RPMI7951 (cell line): ENCODE measurements around the gene ALOXE3. TPM values are rescaled to one million over a fixed set of nuclear protein-coding genes. Genes with fewer than 3 reads are reported as not detected.

Experiments
- DNase-seq: peaks from one replicate; pipeline ENCODE4 v3.0.0-alpha.2; 2012; ENCODE audit warnings: low read depth
- total RNA-seq: library from RNA; depleted of rRNA; stranded (reverse); fragments of >200 nt; shearing (Covaris generic); gene quantifications from 2 replicates; pipeline ENCODE4 v1.2.3, GENCODE V29; 2014

ALOXE3 gene
- total RNA-seq, 1 experiment from 2014 or later, result 0.12 TPM

DNA sequence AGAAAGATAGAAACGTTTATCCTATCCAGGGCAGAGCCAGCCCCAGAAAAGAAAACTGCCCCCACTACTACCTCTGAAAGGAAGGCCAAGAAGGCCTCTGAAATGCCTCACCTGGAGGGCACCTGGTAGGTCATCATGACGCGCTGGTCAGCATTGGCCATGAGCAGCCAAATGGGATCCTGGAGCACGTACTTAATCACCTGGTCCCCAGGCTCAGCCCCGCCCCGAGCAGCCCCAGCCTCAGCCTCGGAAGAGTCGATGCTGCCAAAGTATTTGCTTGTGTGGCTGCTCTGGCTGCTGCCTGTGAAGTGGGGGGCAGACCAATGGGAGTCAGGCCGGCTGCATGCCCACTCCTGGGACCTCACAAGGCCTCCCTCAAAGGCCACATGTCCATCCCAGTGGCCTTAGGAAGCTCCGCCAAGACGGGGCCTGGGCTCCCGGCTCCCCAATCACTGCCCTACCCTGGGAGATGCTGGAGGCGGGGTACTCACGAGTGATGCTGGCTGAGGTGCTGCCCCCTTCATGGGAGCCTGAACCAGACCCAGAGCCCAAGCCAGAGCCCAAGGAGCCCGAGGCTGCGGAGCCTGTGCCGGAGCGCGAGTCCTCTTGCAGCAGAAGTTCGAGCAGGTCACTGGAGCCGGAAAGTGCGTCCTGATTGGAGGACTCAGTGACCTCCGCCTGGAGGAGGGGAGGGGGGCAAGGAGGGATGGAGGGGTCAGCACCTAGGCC, 24.0 kb upstream of the ALOXE3 start:
- DNase-seq, result no peak

DNA sequence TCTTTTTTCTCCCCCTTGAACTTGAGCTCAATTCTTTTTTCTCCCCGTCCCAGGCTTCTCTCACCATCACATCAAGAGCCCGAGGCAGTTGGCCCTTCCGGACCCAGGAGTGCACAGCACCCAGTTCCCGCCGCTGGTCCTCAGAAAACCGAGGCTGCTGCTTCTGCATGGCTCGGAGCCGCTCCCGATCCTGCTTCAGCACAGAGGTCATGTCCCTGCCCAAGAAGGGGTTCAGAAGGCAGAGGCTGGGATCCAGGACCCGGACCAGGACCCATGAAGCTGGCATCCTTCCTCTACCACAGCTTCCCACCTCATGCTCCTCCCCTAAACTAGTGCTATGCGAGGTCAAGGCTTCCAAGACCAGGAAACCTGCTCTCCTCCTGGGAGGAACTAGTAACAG, 23.4 kb upstream of the ALOXE3 start:
- DNase-seq, result no peak

DNA sequence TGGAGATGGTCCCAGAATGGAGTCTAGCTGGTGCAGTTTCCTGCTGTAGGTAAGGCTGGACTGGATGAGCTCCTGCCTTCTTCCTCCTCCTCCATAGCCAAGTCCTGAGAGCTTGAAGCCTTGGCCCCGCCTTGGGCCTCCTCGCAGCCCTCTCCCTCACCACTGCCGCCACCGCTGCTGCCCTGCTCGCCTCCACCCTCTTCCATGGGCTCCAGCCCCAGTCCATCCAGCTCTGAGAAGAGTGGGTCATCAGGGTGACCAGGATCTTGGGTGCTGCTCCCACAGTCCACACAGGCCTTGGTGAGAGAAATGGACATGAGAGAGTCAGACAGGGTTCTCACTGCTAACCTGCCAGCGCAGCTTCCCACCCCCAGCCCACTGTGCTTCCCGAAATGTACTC, 22.7 kb upstream of the ALOXE3 start:
- DNase-seq, result no peak

DNA sequence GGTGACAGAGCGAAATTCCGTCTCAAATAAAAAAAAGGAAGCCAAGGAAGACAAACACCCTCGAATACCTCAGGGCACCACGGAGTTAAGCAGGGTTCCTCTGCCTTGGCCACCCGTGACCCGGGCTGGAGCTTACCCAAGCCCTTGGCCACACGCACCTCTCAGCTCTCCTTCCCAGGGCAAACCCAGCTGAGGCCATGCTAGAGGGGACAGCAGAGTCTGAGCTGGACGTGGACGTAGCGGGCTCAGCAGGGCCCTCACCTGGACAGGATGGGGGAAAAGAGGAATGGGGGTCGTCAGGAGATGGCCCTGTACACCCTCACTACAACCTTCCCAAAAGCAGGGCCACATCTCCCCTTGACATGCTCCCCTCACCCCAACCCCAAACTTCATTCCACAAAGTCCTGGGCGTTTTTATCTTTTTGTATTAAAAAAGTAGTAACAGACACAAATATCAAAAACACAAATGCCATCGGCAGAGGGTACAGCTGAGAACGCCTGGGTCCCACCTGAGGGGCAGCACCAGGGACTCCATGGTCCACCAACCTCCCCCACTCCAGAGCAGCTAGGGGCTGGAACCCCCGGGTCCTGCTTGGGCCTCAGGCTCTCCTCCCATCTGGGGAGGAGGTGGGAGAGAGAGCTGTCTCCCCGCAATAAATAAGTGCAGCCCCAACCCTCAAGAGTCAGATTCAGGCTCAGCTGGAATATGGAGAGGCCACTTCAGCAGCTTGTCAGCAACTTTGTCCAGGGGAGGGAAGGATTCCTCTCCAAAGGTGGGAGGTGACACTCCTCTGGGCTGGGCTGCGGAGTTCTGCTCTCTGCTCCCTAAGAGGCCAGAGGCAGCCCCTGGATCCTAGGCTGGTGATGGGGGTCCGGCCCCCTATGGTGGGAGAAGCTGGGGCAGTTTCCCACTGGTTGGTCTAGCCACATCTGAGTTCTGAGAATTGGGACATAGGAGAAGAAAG, 22.0 kb upstream of the ALOXE3 start:
- DNase-seq, result no peak

GRCh38 chr17:8138672-8139371, 20.5 kb upstream of the ALOXE3 start:
- DNase-seq, result peak; percentile 95

DNA sequence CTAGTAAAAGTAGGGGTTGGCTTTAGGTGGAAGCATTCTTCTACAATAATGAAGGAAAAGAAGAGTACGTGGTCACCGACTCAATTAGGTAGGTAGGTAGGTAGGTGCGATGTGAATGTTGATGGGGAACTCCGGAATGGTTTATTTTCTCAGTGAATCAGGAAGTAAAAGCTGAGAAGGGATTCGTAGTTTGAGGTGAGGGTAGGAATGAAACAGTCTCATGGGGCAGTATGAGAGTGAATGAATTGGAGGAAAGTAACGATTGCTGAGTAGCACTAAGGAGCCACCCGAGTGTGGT, 20.0 kb upstream of the ALOXE3 start:
- no peak for DNase-seq

DNA sequence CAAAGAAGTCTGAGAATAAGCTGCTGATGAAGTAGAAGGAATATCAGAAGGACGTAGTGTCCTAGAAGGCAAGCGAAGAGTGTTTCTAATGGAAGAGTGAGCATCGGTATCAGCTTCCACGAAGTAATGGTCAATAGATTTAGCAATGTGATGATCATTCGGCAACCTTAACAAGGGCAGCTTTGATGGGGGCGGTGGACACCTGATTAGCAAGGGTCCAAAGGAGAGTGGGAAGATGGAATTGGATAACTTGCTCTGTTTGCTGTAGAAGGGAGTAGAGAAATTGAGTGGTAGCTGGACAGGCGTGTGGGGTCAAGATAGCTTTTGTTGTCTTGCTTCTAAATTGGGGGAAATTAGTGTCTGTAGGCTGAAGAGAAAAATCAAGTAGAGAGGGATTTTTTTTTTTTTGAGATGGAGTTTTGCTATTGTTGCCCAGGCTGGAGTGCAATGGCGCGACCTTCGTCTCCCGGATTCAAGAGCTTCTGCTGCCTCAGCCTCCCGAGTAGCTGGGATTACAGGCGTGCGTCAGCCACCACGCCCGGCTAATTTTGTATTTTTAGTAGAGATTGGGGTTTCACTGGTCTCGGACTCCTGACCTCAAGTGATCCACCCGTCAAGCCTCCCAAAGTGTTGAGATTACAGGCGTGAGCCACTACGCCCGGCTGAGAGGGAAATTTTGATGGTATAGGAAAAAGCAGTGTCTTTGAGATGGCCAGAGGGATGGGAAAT, 19.5 kb upstream of the ALOXE3 start:
- DNase-seq, result no peak

DNA sequence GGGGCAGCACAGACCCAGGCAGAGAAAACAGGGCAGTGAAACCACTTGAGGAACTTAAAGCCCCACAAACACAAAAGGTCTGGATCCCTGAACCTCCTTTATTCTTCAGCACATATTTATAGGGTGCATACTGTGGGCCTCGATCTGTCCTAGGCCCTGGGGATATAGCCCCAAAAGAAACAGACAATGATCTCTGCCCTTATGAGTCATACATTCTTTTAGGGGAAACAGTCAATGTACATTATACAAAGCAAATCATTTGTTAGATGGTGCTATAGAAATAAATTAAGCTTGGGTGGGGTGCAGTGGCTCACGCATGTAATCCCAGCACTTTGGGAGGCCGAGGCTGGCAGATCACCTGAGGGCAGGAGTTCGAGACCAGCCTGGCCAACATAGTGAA, 15.6 kb upstream of the ALOXE3 start:
- DNase-seq, result no peak

GRCh38 chr17:8133399-8133798, 15.1 kb upstream of the ALOXE3 start:
- no peak for DNase-seq

DNA sequence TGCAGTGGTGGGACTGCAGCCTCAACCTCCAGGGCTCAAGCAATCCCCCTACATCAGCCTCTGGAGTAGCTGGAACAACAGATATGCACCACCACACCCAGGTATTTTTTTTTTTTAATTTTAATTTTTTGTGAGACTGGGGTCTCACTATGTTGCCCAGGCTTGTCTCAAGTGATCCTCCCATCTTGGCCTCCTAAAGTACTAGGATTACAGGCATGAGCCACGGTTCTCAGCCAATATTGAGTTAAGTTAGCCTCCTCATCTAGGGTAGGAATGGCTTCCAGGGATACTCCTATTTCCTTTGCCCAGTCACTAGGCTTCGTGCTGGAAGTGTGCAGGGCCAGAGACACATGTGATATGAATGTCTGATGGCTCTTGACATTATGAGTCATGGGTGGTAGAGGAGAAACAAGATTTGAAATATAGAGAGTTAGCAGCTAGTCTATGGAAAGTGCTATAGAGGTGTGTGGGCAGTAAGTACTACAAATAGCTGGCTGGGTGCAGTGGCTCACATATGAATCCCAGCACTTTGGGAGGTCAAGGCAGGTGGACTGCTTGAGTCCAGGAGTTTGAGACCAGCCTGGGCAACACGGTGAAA, 13.6 kb upstream of the ALOXE3 start:
- DNase-seq, result no peak

DNA sequence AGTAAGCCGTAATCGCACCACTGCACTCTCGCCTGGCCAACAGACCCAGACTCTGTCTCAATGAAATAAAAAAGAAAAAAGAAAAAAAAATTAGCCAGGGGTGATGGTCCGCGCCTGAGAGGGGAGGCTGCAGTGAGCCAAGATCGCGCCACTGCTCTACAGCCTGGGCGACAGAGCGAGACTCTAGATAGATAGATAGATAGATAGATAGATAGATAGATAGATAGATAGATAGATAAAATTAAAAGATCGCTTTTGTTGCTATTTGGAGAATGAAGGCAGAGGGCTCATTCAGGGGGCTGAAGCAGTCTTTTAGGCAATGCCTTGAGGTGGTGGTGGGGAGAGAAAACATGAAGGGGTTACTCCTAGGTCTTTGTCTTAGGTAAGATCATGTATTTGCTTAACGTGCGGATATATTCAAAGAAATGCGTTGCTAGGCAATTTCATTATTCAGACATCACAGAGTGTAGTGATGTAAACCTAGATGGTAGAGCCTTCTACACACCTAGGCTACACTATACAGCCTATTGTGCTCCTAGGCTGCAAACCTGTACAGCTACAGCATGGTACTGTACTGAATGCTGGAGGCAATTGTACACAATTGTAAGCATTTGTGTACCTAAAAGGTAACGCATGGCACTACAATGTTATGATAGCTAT, 9.9 kb upstream of the ALOXE3 start:
- no peak for DNase-seq

DNA sequence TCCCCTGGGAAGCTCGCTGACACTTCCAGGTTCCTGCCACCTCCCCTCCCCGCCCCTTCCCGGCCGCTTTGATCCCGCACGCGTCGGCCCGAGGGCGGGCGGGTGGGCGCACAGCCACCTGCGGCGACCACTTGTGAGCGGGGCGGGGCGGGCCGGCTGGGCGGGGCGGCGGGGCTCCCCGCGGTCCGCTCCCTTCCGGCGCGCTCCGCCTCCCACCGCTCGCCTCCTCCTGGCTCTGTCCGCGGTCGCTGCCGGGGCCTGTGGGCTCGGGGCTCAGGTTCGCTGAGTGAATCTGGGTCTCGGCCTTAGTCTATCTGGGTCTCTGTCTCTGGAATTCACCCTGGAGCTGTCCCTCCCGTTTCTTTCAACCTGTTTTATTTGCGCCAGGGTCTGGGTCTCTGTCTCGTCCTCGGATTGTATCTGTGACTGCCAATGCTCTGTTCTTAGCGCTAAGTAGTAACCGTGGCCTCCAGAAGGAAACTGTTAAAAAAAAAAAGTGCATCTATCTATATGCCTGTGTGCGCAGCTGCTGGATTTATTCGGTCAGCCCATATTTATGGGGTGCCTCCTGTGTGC, 8.3 kb upstream of the ALOXE3 start:
- peak; percentile 63 for DNase-seq

- DNase-seq, result peak; percentile 28
Observed at GRCh38 chr17:8125947-8126490, 7.7 kb upstream of the ALOXE3 start.

DNA sequence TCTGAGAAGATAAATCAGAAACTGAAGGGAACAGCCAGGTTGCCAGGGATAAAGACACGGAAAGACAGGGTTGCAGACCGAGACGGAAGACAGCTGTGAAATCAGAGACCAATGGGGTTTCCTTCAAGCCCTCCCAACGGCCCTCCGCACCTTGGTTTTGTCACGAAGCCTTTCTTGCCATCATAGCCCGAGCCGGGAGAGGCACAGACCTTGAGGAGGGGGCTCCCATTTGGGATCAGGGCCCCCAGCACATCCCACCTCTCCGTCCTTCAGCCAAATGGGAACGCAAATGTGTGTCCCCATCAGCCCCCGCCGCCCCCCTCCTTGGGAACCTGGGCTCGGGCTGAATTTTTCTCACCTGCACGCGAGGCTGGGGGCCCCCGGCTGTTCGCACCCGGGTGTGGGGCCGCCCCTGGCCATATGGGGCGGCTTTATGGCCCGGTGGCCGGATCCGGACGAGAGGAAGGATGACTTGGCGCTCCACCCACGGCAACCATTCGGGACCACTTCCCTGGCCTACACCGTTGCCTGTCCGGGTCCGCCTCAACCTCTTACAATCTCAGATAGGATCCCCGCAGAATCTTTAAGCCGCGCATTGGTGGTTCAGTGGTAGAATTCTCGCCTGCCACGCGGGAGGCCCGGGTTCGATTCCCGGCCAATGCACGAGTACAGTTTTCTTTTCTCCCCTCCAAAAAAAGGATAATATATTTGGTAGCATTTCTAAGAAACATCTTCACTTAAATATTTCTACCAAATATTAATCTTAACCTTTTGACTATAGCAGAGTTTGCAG, 7.0 kb upstream of the ALOXE3 start:
- DNase-seq, result peak; percentile 63

GRCh38 chr17:8124350-8125153, 6.2 kb upstream of the ALOXE3 start:
- DNase-seq, result peak; percentile 28

DNA sequence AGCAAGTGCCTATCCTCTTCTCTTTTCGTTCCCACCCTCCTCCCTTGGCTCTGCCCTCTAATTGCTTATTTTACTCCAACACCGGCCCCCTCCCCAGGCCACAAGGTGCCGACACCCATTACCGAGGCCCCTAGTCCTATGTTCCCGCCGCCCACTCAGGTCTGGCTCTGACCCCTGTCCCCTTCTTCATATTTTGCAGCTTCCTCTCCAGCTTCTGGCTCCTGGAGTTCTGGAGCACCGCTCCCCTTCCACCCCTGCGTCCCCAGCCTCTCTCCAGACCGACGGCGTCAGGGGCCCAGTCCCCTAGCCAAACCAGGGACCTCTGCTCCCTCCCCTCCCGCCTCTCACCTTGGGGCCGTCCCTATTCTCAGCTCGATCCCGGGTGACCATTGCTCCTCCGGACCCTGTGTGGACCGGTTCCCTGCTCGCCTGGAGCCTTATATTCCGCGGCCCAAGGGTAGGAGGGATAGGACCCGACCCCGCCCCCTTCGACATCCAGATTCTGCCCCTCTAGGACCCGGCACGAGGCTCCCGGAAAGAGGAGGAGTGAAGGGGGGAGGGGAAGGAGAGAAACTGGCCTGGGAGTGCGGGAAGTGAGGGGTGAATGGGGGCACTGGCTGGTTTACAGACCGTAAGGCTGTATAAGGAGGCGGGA, 5.5 kb upstream of the ALOXE3 start, which contains the start of gene HES7:
HES7 (minus strand) TSS at position 412 of the 655 bp plus-strand sequence; CDS start at position 390, 22 bp downstream.
- no peak for DNase-seq

DNA sequence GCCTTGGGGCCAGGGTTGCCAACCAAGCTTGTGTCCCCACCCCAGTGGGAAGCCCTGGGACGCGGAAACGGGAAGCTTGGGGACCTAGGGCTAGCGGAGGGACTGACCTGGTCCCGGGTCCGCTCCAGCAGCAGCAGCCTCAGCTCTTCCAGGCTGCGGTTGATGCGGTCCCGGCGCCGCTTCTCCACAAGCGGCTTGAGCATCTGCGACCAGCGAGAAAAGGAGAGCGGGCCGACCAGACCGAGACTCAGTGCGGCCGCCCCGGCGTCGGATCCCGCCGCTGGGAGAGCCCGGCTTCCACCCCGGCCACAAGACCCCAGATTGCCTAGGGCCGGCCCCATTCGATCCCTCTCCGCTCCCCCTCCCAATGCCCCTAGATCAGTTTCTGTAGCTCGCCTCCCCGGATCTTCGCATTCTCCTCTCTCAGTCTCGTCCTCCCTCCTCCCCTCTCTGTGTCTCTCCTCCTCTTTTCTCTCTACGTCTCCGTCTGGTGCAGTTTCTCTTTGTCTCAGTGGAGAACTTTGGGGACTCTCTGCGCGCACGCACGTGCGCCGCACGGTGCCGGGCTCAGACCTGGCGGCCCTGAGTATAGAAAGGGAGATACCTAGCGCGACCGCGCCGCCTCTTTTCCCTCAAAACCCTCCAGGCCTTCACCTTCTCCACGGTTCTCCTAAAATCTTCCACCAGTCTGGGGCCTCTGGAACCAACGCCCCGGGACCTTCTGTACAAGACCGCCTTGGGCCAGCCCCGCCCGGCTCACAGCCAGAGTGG, 4.8 kb upstream of the ALOXE3 start:
- peak; percentile 33 for DNase-seq
